NCI-H1694 treated with DMSO at 0.1 percent for 48 hours (cell line): ENCODE results near the gene PSMD13.

Experiments
- DNase-seq: peaks from one replicate; lab custom pipeline; 2025; lab: John Stamatoyannopoulos, UW

PSMD13 gene

DNA sequence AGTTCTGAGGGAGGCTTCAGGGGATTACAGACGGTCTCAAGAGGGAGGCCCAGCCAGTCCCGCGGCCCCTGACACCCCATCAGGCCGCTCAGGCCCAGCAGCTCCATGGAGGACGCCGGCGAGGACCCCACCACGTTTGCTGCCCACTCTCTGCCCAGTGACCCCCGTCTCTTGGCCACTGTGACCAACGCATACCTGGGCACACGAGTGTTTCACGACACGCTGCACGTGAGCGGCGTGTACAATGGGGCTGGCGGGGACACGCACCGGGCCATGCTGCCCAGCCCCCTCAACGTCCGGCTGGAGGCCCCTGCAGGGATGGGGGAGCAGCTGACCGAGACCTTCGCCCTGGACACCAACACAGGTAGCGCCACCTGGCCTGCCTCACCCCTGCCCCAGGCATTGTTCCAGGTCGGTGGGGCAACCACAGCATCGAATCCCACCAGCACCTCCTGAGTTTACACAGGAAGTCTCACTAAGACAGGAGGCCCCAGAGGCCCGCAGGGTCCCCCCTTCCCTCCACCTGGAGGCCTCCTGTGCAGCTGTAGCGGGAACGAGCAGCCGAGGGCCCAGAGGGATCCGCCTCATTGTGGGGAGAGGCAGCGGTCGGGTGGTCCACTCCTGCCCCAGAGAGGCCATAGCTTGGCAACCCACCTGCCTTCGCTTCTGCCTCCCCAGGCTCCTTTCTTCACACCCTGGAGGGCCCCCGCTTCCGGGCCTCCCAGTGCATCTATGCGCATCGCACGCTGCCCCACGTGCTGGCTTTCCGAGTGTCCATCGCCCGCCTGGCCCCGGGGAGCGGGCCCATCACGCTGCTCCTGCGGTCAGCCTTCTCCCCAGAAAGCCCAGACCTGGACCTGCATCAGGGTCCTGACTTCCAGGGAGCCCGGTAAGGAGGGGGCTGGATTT, 53.2 kb downstream of the PSMD13 start:
- no peak for DNase-seq

- no peak for DNase-seq
Observed at GRCh38 chr11:290621-291231, 54.0 kb downstream of the PSMD13 start.

GRCh38 chr11:291281-292210, 54.8 kb downstream of the PSMD13 start:
- DNase-seq = no peak

DNA sequence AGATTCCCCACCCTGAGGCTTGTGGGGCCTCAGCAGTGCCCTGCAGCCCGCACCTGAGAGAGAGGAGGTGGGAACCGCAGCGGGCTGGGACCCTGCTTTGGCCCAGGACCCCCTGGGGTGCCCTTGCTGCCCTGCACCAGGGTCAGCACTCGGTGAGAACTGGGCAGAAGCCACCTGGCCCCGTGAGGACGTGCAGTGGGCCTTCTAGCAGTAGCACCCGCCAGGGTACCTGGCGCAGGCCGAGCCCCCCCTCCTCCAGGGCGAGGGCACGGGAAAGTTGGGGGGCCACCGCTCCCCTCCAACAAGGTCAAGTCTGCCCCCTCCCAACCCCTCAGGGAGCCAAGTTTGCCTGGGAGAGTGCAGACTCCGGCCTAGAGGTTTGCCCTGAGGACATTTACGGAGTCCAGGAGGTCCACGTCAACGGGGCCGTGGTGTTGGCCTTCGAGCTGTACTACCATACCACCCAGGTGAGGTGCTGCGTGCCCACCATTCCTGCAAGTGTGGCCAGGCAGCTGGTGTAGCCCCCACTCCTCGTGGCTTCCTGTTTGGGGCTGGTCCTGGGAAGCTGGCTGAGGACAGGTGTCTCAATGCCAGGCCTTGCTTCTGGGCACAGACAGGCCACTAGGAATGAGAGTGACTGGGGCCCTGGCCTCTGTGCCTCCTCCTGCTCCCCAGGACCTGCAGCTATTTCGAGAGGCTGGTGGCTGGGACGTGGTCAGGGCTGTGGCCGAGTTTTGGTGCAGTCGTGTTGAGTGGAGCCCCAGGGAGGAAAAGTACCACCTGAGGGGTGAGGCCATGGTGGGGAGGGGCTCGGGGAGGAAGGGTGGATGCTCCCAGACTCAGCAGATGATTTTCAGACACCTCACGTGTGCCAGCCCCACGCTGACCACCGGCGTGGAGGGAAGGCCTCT, 55.7 kb downstream of the PSMD13 start:
- no peak for DNase-seq

- DNase-seq = no peak
Observed at GRCh38 chr11:293271-293851, 56.6 kb downstream of the PSMD13 start.

GRCh38 chr11:293852-294661, 57.3 kb downstream of the PSMD13 start:
- DNase-seq = no peak

GRCh38 chr11:294780-295179, 58.0 kb downstream of the PSMD13 start:
- DNase-seq = no peak

DNA sequence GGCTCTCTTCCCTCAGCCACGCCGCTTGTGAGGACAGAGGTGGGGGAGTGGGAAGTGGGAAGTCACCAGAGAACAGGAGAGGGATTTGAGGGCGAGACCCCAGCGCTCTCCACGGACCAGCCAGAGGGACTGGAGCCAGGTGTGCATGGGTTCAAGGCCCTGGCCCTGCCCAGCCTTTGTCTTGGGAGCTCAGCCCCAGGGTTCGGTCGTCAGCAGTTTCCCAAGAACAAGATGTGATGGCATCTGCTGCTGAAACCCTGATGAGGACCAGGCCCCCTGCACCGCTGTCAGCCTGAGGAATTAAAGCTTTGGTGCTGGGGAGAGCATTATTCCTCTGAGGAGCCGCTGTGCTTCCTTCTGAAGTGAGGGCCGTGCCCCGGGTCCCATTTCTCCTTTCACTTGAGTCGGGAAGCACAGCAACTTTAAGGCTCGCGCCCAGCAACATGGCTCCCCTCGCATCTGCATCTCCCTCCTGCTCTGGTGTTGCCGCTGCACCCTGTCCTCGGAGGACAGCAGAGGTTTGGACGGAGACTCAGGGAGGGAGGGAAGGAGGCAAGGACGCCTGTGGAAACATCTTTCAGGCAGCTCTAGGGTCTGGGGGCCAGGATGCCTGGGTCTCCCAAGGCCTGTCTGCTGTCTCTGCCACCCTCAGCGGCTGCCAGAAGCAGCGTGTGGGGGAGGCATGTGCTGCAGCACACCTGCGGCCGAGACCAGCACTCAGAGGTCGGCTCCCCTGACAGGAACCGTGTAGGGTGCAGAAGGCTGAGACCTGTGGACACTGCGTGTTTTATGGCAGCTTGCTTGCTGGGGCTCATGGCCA, 58.8 kb downstream of the PSMD13 start:
- DNase-seq = no peak

DNA sequence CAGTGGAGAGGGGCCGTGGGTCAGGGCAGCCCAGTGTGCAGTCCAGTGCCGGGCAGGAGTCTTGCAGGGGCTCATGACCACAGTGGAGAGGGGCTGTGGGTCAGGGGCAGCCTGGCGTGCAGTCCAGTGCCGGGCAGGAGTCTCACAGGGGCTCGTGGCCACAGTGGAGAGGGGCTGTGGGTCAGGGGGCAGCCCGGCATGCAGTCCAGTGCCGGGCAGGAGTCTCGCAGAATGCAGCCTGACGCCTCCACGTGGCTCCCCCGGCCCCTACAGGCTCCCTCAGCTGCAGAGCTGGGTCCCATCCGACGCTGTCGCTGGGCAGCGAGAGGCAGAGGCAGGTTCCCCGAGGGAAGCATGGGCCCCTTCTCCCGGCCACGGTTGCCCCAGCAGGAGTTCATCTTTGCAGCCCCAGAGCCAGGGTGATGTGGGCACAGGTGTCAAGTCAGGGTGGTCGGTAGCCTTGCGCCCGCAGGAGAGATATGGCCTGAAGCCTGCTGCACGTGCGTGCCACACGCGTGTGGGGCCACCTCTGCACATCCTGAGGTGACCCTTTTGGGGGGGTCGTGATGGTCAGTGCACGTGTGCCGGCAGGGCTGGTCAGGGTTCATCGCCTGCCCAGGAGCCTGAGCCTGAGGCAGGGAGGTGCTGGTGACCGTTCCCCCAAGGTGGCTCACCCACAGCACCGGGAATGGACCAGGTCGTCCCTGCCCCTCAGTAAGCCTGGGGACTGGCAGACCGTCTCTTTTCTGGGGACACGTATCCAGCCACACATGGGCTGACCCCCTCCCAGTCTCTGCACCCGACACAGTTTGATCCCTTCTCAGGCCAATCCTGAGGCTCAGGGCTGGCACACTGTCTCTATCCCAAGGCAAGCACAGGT, 59.6 kb downstream of the PSMD13 start:
- DNase-seq = no peak

DNA sequence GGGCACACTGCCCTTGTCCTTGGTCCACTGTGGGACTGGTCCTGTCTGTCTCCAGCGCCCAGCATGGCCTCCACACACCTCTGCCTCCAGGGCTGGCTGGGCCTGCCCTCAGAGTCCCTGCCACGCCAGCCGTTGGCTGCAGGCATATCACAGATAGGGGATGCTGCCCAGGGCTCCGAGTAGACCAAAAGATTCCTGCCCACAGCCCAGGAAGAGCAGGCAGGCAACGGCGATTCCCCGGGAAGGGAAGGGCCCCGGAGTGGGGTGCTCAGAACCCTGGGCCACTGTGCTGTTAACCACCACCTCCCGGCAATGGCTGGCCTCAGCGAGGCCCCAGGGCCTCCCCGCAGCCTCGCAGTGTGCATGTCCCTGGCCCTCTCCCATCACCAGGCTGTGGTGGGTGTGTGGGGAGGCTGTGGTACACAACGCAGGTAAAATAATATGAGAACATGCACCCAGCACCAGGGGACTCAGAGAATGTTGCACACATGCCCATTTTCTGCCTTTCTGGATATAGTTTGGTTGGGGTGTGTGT, 60.3 kb downstream of the PSMD13 start:
- DNase-seq = no peak

DNA sequence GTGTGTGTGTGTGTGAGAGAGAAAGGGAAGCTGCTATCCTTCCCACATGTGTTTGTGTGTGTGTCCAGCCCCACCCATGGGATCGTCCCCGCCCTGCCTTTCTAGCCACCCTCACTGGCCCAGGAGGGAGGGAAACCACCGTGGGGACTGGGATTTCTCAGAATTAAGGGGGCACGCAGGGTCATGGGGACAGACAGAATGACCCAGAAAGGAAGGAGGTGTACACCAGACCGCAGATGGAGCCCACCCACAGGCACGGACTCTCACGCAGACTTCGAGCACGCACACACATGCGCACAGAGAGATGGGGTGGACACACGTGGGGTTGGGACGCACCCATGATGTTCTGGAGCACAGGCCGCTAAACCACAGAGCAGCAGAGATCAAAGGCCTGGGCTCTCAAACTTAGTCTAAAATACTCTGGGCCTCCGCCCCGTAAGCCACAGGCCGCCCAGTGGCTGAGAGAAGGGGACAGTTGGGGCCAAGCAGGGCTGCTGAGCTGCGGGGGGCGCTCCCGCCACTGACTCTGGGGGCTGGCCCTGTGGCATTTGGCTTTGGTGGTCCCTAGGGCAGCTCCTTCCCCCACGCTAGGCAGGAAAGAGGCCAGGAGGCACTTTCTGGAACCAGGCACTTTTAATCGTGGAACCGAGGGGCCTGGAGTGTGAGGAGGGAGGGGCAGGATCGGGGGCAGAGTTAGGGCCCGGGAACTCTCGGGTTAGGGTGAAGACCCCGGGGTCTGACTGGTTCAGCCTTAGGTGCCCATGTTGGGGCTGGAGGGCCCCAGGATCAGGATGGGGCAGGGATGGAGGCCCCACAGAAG, 61.0 kb downstream of the PSMD13 start:
- no peak for DNase-seq

DNA sequence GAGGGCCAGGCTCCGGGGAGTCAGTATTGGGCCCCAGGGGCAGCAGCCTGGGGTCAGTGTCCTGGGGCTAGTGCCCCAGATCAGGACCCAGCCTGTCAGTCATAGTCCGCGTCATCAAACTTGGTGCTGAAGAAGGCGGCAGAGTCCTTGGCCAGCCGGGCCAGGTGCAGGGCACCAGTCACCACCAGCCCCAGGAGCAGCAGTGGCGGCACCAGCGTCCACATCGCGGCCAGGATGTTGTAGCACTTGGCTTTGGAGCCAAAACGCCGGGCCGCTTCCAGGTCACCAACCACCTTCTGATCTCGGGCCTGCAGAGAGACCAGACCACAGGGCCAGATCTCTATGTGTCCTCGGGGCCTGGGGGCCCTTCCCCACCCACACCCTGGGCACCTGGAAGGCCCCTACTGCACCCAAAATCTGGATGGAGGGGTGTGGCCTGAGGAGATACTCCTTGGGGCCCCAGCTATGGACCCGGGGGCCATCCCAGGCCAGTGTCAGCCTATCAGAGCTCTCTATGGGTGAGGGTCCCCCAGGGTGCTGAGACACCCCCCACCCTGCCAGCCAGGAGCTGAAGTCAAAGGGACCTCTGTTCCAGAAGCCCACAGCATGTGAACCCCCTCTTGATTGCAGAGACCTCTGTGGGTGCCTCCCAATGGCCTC, 61.8 kb downstream of the PSMD13 start:
- DNase-seq = no peak

DNA sequence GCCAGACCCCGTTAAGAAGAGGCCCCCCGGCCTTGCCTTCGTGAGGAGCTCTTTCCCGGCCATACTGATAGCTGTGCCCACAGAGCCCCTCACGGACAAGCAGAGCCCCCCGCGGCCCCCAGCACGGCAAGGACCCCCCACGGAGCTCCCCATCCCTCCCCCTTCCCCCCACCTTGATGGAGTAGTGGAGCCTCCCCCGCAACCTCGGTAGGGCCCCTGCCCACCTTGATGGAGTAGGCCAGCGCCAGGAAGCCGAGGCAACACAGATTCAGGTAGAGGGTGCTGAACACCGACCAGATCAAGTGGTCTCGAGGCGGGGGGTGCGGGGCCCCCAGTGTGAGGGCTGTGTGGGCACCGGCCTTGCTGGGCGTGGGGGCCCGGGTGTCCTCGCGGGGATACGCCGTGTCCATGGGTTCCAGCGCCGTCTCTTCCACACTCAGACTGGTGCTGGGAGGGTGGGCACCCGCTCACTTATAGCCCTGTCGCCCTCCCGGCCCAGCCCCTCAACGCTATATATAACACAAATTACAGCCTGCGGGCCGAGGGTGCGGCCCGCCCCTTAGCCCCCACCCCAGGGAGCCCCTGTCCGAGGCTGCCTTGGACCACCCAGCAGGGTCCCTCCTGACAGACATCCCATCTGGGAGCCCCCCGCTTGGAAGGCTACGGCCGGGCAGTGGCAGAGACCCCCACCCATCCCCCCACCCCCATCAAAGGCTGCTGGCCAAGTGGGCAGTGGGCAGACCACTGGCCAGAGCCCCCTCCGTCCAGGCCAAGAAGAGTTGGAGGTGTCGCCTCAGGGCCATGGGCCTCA, 62.5 kb downstream of the PSMD13 start, which contains the start of gene IFITM5:
IFITM5 (minus strand) TSS at position 446 of the 811 bp plus-strand sequence; CDS start at position 410, 36 bp downstream.
- DNase-seq = no peak

- no peak for DNase-seq
Observed at GRCh38 chr11:299951-300735, 63.4 kb downstream of the PSMD13 start.
